K562 (cell line): ENCODE data around the gene UBE2E1. TPM values are rescaled to one million over a fixed set of nuclear protein-coding genes. Genes with fewer than 3 reads are reported as not detected.

ENCODE experiments used
- ESRRA ChIP-seq: fragments of 450-650 bp; IDR thresholded peaks from 2 replicates; pipeline ENCODE4 v1.6.1; 2014; ENCODE audit warnings: low read depth, mild to moderate bottlenecking, moderate library complexity, borderline replicate concordance
- JUND ChIP-seq, 2 experiments: IDR thresholded peaks; 2 replicates in 1 of 2; 3 replicates in 1 of 2; pipeline ENCODE4 v1.6.1; 2011; ENCODE audit warnings: borderline replicate concordance in 2 of 2, low read depth in 2 of 2, low read length in 2 of 2, improper control_type of control experiment in 1 of 2, missing biosample characterization in 1 of 2, missing genetic modification characterization in 1 of 2, missing genetic modification reagents in 1 of 2
- NCOA6 ChIP-seq: fragments of 450-650 bp; IDR thresholded peaks from 2 replicates; pipeline ENCODE4 v1.6.1; 2017; ENCODE audit warnings: mild to moderate bottlenecking
- SETDB1 ChIP-seq: IDR thresholded peaks from one replicate; pipeline ENCODE4 v1.6.1; 2012; ENCODE audit warnings: low read length, control low read depth, inconsistent platforms
- SMARCA5 ChIP-seq: fragments of 450-650 bp; IDR thresholded peaks from 2 replicates; pipeline ENCODE4 v1.6.1; 2016
- TOE1 ChIP-seq, 2 experiments: fragments of 450-650 bp in 1 of 2; sonication (generic) in 1 of 2; formaldehyde crosslinking in 1 of 2; IDR thresholded peaks; 2 replicates each; pipeline versions ENCODE4 v1.7.1 to v1.8.0; 2016 to 2022; ENCODE audit warnings: borderline replicate concordance in 2 of 2, mild to moderate bottlenecking in 2 of 2, antibody characterized with exemption in 1 of 2, inconsistent platforms in 1 of 2, low read depth in 1 of 2, missing genetic modification reagents in 1 of 2, moderate library complexity in 1 of 2
- U2AF2 ChIP-seq: fragments of 200-400 bp; formaldehyde crosslinking; optimal IDR thresholded peaks from 2 replicates; pipeline ENCODE3; 2017; ENCODE audit warnings: low read depth, mild to moderate bottlenecking, low read length
- ZBTB17 ChIP-seq: fragments of 450-650 bp; formaldehyde crosslinking; IDR thresholded peaks from 2 replicates; pipeline ENCODE4 v1.4.0; 2020; ENCODE audit warnings: mild to moderate bottlenecking
- ZBTB8A ChIP-seq: fragments of 450-650 bp; IDR thresholded peaks from 2 replicates; pipeline ENCODE4 v1.6.1; 2018; ENCODE audit warnings: mild to moderate bottlenecking, moderate library complexity; ENCODE audit not compliant: partially characterized antibody
- ZNF699 ChIP-seq: fragments of 250-450 bp; sonication (Bioruptor Pico); IDR thresholded peaks from 2 replicates; pipeline ENCODE4 v1.8.0; 2021; ENCODE audit warnings: mild to moderate bottlenecking, moderate library complexity; ENCODE audit not compliant: insufficient replicate concordance
- polyA plus RNA-seq, 8 experiments: library from polyadenylated mRNA; depleted of rRNA in 4 of 8; stranded (reverse) in 5 of 8; unstranded in 3 of 8; fragments of >200 nt; fragmentation: Nextera tagmentation in 2 of 8; fragmentation: Illumina TruSeq in 1 of 8; extraction: Ambion mirVana in 2 of 8; extraction: Trizol in 1 of 8; gene quantifications; 2 replicates each; pipeline versions ENCODE4 v1.2.1 to v1.2.3, GENCODE V29; 2011 to 2014; ENCODE audit warnings: inconsistent platforms in 1 of 8, missing spikeins in 1 of 8
- total RNA-seq, 7 experiments: library from RNA; depleted of rRNA in 6 of 7; stranded (reverse); fragments of >200 nt in 6 of 7; fragmentation: Illumina TruSeq in 2 of 7; extraction: Trizol in 2 of 7; gene quantifications; 2 replicates each; pipeline versions ENCODE4 v1.2.1 to v1.2.3, GENCODE V29; 2011 to 2021; ENCODE audit warnings: low replicate concordance in 1 of 7

UBE2E1 gene
- total and polyA plus RNA-seq, 9 of the 15 experiments (the other 6 are each of a cell fraction or from before 2014, with no cell fraction given) = 54.4 to 294 (median 165) TPM

- TF ChIP-seq ESRRA = peak; percentile 14; the same call in 1 of the 2 replicates
- peak; percentile 78; the same call in 1 of the 2 replicates for TF ChIP-seq SMARCA5
- no peak for TF ChIP-seq SETDB1
- TF ChIP-seq ZNF699 = no peak
- no peak for TF ChIP-seq U2AF2
- peak; percentile 59; the same call in 1 of the 2 replicates for TF ChIP-seq TOE1 (IDR thresholded peaks at IDR 0.05; ENCODE audit: borderline replicate concordance)
- TF ChIP-seq TOE1 (CRISPR knock-in tag; IDR thresholded peaks at IDR 0.05; ENCODE audit: borderline replicate concordance, low read depth) = no peak
- peak; percentile 16; the same call in 1 of the 2 replicates for TF ChIP-seq JUND (IDR thresholded peaks at IDR 0.05; ENCODE audit: borderline replicate concordance, low read depth, low read length)
- TF ChIP-seq JUND (tag; IDR thresholded peaks at IDR 0.05; ENCODE audit: borderline replicate concordance, low read depth, low read length) = peak; percentile 31; the same call in 1 of the 3 replicates
- no peak for TF ChIP-seq ZBTB8A
- no peak for TF ChIP-seq NCOA6
- no peak for TF ChIP-seq ZBTB17
These were observed 109.9 kb downstream of the UBE2E1 start (continued) for GRCh38 chr3:23915537-23916108.
